HG03378 (cell line): Measurements from ENCODE around the gene TPCN2.

Experiments
- ATAC-seq: cut with Tn5 transposase; IDR thresholded peaks from one replicate; pipeline ENCODE4 v1.9.1; 2021; ENCODE audit warnings: mild to moderate bottlenecking, moderate library complexity; ENCODE audit not compliant: unreplicated experiment

TPCN2 gene

DNA sequence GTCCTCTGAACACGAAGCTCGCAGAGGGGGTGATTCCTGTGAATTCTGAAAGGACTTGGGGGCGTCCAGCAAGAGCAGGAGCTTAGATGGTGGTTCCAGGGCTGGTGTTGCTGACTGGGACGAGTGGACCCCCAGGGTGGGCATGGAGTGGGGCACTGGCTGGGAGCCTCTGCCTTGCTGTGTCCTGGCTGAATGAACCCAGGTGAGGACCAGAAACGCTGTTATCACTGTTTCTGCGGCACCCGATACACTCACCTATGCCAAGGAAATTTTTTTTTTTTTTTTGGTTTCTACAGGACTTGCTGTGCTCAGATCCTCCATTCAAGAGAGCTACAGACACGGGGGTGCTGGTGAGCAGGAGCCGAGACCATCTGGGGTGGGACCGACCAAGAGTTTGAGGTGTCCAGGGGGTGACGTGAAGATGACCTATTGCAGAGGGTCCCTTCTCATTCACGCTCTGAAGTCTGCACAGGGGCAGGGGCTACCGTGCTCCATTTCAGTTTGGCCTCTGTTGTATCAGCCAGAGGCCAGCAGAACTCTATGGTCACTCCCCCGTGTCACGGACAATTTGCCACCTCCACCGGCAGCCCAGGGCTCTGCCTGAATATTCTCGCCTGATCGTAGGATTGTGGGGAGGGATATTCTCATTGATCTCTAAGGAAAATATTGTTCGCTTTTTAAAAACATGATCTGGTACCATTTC is 110.6 kb downstream of the TPCN2 start:
- ATAC-seq: no peak

DNA sequence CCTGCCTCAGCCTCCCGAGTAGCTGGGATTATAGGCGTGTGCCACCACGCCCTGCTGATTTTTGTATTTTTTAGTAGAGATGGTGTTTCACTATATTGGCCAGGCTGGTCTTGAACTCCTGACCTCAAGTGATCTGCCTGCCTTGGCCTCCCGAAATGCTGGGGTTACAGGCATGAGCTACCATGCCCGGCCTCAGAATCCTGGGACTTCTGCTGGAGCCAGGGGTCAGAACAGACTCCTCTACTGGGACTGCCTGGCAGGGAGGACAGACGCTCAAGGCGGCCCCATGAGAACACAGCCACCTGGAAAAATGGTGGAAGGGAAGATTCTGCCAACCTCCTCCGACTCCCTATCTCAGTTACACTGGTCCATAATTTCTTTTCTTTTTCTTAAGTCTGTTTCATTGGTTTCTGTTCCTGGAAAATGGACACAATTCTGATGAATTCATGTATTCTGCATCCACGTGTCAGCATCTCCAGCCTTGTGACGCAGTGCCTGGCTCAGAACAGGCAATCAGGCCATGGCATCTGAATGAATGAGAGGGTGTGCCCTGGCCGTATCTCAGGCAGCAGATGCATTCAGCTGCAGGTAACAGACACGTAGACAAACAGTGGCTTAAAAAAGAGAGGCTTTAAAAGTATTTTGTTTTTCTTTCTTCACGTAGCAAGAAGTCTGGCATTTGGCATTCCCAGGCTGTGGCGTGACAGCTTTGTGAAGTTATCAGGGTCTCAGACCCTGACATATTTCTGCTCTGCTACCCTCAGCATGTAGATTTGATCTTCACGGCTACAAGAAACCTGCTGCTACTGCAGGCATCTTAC is 111.8 kb downstream of the TPCN2 start:
- no peak for ATAC-seq

DNA sequence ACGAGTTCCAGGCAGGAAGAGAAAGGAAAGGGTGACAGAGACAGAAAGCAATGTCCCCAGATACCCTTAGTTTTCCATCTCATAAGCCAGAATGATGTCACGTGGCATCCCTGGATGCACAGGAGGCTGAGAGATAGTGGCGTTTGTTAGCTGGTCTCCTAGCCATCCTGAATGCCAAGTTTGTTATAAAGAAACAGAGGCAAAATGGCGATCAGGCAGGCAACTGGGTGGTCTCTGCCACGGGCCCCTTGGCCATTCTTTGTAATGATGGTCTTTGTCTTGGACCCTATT is 112.3 kb downstream of the TPCN2 start:
- ATAC-seq: no peak

DNA sequence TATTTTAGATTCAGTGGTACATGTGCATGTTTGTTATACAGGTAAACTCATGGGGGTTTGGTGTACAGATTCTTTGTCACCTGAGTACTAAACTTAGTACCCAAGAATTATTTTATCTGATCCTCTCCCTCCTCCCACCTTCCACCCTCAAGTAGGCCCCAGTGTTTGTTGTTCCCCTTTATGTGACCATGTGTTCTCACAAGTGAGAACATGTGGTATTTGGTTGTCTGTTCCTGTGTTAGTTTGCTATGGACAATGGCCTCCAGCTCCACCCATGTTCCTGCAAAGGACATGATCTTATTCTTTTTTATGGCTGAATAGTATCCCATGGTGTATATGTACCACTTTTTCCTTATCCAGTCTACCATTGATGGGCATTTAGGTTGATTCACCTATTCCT is 113.8 kb downstream of the TPCN2 start:
- no peak for ATAC-seq

DNA sequence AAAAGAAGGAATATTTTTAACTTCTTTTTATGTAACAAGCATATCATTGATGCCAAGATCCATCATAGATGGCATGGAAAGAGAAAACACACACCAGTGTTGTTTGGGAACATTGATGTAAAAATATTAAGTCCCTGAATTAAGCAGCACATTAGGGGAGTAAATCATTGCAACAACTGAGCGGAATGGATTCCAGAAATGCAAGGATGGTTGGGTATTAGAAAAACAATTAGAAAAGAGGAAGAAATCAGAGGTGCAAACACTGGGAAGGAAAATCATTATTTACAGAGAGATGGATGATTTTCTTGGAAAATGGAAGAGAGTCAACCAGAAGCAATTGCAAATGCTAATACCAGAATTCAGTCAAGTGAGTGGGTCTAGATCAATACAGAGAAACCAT is 115.1 kb downstream of the TPCN2 start:
- ATAC-seq: no peak

- ATAC-seq: no peak
Measured at GRCh38 chr11:69164824-69165223, 116.1 kb downstream of the TPCN2 start.

DNA sequence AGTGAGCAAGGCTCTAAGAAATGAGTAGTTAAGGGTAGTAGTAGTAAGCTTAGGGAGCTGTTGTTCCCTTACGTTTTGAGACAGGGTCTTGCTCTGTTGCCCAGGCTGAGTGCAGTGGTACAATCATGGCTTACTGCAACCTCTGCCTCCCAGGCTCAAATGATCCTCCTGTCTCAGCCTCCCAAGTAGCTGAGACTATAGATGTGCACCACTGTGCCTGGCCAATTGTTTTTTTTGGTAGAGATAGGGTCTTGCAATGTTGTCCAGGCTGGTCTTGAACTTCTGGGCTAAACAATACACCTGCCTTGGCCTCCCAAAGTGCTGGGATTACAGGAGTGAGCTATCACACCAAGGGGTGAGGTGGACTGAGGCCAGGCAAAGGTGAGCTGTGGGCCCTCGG is 117.0 kb downstream of the TPCN2 start:
- ATAC-seq: no peak

DNA sequence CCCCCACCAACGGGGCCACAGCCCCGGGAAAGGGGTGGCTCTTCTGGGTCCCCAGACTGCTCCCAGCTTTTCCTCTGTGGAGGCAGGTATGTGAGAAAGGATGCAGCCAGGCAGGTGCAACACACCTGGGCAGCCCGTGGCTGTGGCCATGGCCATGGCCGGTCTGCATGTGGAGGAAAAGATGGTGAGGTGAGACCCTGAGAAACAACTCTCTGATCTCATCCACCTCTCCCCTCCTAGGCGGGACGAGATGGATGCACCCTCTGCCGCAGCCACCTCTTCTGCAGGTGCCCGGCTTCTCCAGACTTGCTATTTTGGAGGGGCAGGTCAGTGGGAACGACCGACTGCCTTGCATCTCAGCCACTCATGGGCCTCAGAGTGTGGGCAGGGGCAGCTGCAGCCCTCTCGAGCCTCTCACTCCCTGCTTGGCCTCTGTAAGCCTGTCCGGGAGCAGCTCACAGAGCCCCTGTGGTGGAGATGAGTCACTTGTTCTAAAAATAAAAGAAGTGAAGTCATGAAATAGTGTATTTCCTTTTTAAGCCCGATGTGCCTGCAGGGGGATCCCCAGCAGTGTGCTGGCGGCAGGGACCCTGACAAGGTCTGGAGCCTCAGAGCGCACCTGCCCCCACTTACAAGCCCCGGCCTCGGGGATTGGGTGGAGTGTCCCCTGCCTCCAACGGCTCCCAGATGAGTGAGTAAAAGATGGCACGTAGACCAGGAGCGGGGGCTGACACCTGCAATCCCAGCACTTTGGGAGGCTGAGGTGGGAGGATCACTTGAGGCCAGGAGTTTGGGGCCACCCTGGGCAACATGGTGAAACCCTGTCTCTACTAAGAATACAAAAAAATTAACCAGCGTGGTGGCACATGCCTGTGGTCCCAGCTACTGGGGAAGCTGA is 117.7 kb downstream of the TPCN2 start:
- peak; percentile 92 for ATAC-seq

DNA sequence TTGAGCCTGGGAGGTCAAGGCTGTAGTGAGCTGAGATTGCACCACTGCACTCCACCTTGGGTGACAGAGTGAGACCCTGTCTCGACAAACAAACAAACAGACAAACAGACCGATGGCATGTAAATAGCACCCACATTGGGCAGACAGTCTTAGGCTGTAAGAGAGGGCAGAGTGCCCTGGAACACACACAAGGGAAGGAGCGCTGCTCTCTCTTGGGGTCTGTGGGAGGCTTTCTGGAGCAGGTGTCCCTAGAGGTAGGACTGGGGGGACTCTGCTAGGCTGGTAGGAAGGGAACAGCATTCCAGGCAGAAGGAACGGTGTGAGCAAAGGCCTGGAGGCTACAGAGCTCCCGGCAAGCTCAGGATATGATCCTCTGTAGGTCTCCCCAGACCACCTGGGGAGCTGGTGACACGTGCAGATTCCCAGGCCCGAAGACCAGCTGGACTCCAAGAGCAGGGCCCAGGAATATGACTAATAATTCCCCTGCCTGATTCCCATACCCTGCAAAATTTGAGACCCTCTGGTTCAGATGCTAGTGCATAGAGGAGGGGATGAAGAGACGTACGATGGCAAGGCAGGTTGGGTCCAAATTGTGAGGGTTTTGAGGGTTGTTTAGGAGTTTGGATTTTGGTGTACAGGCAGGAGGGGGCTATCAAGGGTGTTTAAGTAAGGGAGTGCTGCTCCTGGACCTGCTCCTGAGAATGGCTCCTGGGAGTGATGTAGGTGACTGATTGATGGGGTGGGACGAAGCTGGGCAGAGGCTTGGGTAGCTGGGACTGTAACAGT is 118.6 kb downstream of the TPCN2 start:
- ATAC-seq: no peak

GRCh38 chr11:69167916-69168691 is 119.4 kb downstream of the TPCN2 start:
- no peak for ATAC-seq

DNA sequence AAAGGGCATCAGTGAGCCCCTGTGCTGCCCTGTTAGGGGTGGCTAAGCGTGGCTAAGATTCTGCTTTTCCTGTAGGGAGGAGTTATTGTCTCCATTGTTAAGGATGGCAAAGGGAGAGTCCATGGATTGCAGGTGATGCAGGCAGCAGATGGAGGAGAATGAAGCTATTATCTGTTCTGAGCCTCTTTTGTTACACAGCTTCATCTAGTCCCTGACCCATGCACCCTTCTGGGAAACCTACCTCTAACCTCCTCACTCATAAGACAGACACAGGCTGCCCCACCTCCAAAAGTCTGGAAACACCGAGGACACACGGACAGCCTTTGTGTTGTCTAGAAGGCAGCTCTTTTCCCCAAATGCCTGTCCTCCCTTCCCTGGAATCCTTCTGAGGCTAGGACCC is 120.7 kb downstream of the TPCN2 start:
- ATAC-seq: no peak

- no peak for ATAC-seq
Measured at GRCh38 chr11:69170704-69171103, 122.0 kb downstream of the TPCN2 start.

- no peak for ATAC-seq
Measured at GRCh38 chr11:69171476-69172240, 122.9 kb downstream of the TPCN2 start.

DNA sequence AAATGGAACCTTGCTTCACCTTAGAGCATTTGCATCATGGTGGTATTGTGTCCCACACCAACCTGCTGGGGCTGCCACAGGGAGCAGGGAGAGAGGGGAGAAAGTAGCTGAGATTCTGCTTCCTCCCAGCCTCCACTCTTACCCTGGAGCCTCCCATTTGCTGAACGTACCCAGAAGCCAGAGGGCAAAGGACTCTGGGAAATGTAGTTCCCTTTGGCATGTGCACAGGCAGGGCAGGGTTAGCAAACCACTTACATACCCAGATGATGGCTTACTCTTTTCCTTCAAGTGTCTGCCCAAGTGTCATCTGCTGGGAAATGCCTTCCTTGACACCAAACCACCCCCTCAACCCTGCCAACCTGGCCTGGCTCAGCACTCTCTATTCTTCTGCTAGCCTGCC is 123.9 kb downstream of the TPCN2 start:
- ATAC-seq: no peak

DNA sequence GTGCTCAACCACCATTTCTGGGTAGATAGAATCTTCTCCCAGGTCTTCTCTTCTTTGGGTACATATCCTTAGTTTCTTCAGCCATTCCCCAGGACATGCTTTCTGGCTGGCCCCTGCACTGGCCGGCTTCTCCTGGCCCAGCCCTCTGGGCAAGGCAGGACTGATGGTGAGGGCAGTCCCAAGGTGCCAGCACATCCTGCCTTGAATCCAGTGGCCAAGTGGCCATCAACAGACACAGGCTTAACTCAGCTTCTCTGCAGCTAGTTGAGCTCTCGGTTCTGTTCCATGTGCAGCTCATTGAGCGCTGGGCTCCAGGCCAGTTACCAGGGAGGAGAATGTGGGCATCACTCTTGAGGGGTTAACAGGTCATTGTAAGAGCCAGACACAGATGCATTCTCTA is 124.6 kb downstream of the TPCN2 start:
- no peak for ATAC-seq

DNA sequence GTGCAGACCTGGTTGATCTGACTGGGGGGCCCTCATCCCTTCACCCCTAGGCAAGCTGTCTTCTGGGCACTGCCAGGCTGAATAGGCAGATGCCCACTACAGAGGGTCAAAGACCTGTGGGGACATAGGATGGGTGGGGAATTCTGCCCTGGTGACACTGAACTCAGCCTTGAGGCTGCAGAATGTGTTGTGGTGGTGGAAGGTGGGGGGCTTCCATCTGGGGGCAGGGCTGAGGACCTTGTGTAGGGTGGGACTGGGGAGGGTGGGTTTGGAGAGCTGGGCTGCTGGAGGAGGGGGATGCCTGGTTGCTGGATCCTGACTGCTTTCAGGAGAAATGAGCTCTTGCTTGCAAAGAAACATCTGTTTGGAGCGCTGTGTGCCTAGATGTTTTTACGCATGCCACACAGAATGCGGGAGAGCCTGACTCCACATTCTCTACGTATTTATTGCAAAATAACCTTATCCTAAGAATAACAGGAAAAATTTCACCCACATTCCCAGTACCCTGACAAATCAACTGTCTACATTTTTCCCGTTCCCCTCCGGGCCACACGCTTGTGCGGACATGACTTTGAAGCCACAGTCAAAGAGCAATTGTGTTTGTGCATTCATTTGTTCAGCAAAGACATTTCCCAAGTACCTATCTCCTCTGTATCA is 125.3 kb downstream of the TPCN2 start:
- no peak for ATAC-seq

DNA sequence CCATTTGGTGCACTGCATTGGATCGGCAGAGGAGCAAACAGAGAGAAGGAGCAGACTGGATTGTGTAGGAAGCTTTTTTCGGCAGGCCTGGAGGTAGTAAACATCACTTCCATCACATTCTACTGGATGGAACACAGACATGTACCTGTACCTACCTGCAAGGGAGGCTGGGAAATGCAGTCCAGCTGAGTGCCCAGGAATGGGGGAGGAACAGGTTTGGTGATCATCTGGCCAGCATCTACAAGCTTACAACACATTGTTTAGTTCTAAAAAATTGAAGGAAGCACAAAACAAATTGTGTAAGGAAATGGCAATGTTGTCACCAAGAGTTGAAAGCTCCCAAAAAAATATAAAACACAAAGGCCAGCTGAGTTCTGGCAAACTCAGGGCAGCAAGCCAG is 126.1 kb downstream of the TPCN2 start:
- no peak for ATAC-seq

DNA sequence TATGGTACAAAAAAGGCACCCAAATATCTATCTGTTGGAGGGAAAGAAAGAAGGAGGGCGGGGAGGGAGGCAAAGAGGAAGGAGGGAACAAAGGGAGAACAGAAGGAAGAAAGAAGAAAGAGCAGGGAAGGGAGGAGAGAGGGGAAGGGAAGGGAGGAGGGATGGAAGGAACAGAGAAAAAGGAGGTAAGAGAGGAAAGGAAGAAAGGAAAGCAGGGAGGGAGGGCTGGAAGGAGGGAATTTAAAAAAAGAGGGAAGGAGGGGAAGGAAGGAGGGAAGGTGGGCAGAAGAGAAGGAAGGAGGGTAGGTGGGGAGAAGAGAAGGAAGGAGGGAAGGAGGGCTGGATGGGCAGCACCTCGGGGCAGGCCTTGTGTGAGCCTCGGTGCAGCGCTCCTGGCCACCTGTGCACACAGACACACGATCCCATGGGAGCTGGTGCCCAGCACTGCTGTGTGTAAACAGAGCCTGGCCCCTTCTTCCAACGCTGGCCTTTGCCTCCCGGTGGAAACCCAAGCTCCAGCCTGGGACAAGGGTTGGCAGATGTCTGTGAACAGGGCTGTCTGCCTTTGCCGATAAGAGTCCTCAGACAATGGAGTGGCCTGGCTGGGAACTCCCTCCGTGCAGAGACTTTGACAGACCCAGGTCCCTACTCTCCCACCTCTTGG is 130.2 kb downstream of the TPCN2 start:
- ATAC-seq: no peak
